ENCODE measurements around the gene TMEM62. TPM values are rescaled to one million over a fixed set of nuclear protein-coding genes. Genes with fewer than 3 reads are reported as not detected.

The TMEM62 gene
- polyA plus RNA-seq, 3 donors = 10.5 to 11.3 (median 10.8) TPM

GRCh38 chr15:43213466-43213865 lies 80.1 kb downstream of the TMEM62 start:
- Histone ChIP-seq H3K4me3 (replicated peaks in 1 of 3; ENCODE audit: low read depth in 2 of 3, low read length in 3 of 3) (no peak overlapping the region), H3K4me1 (ENCODE audit: control insufficient read depth in 1 of 2, insufficient read depth in 2 of 2, low read length in 2 of 2) (no peaks in the 10 kb centered on the region), H3K36me3 (replicated peaks in 1 of 2; ENCODE audit: control insufficient read depth in 1 of 2, insufficient read depth in 2 of 2, low read length in 2 of 2) (no peaks in the 10 kb centered on the region), H3K9ac (ENCODE audit: insufficient read depth, low read length, poor library complexity, severe bottlenecking) (no peak overlapping the region), H3K4me2 (replicated peaks; ENCODE audit: extremely low read depth, low read length, poor library complexity, severe bottlenecking) (no peak overlapping the region), H3K27ac (ENCODE audit: low read depth in 1 of 2, low read length in 2 of 2) (no peak overlapping the region), H3K79me2 (ENCODE audit: insufficient read depth, low read length) (no peaks in the 10 kb centered on the region), H3K27me3 (ENCODE audit: control insufficient read depth in 2 of 2, insufficient read depth in 2 of 2, low read length in 2 of 2) (no peaks in the 10 kb centered on the region), H3K9me3 (replicated peaks in 1 of 2; ENCODE audit: control insufficient read depth in 1 of 2, insufficient read depth in 1 of 2, low read length in 2 of 2) (no peaks in the 10 kb centered on the region), H2AFZ (ENCODE audit: insufficient read depth, low read depth, low read length, poor library complexity, severe bottlenecking) (no peak overlapping the region), H4K20me1 (ENCODE audit: insufficient read depth, low read length) (no peaks in the 10 kb centered on the region)
- H3K36me3 Mint-ChIP-seq = no peaks in the 10 kb centered on the region
- no peak for TF ChIP-seq CTCF (IDR thresholded peaks at IDR 0.05)
- H3K27ac Mint-ChIP-seq = no peak overlapping the region
- peaks cover 9 to 14% (median 11%) of the 10 kb centered on the region in 3 donors for H3K27me3 Mint-ChIP-seq (ENCODE audit: low read depth in 3 of 3)
- intact Hi-C loops (cut with micrococcal nuclease) = no loop called here
- WGBS (ENCODE audit: insufficient coverage) = 91% methylated on average over 5 of the region's 5 CpGs
- no peak overlapping the region for H3K4me3 Mint-ChIP-seq
- peaks cover 0 to 7% (median 4%) of the 10 kb centered on the region in 7 donors for H3K9me3 Mint-ChIP-seq
- H3K4me1 Mint-ChIP-seq = peaks cover 5% of the 10 kb centered on the region
- DNase-seq = no peak

DNA sequence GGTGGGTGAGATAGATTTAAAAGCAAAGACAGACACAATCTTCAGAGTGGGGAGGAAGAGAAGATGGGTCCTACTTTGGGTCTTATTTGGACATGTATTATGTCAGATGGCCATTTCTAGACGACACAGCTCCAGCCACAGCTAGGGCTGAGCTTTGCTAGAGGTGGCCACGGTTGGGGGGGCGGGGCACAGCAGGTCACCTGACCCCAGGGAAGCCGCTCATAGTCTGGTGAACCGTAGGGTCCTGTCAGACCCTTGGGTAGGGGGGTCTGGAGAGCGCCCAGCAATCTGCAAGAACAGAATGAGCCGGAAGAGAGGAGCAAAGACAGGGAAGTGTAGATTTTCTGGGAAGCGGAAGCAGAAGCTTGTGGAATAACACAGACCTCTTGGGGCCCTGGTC lies 80.8 kb downstream of the TMEM62 start:
- Mint-ChIP-seq H3K4me1 (no peaks in the 10 kb centered on the region), H3K36me3 (no peaks in the 10 kb centered on the region), H3K9me3 (peaks cover 0 to 7% (median 4%) of the 10 kb centered on the region in 7 donors), H3K4me3 (no peak overlapping the region), H3K27ac (no peak overlapping the region), H3K27me3 (ENCODE audit: low read depth in 3 of 3) (peaks cover 5 to 10% (median 9%) of the 10 kb centered on the region in 3 donors)
- H3K36me3 ChIP-seq (replicated peaks in 1 of 2; ENCODE audit: control insufficient read depth in 1 of 2, insufficient read depth in 2 of 2, low read length in 2 of 2) = no peaks in the 10 kb centered on the region
- no peak overlapping the region for H3K4me2 ChIP-seq (replicated peaks; ENCODE audit: extremely low read depth, low read length, poor library complexity, severe bottlenecking)
- intact Hi-C loops (cut with micrococcal nuclease) = no loop called here
- H3K79me2 ChIP-seq (ENCODE audit: insufficient read depth, low read length) = no peaks in the 10 kb centered on the region
- no peak overlapping the region for H3K9ac ChIP-seq (ENCODE audit: insufficient read depth, low read length, poor library complexity, severe bottlenecking)
- H3K4me1 ChIP-seq (ENCODE audit: control insufficient read depth in 1 of 2, insufficient read depth in 2 of 2, low read length in 2 of 2) = no peaks in the 10 kb centered on the region
- H3K27ac ChIP-seq (ENCODE audit: low read depth in 1 of 2, low read length in 2 of 2) = no peak overlapping the region
- WGBS (ENCODE audit: insufficient coverage) = 90% methylated on average over 7 of the region's 8 CpGs
- TF ChIP-seq CTCF (IDR thresholded peaks at IDR 0.05) = no peak
- H3K9me3 ChIP-seq (replicated peaks in 1 of 2; ENCODE audit: control insufficient read depth in 1 of 2, insufficient read depth in 1 of 2, low read length in 2 of 2) = no peaks in the 10 kb centered on the region
- H3K4me3 ChIP-seq (replicated peaks in 1 of 3; ENCODE audit: low read depth in 2 of 3, low read length in 3 of 3) = no peak overlapping the region
- H4K20me1 ChIP-seq (ENCODE audit: insufficient read depth, low read length) = no peaks in the 10 kb centered on the region
- H3K27me3 ChIP-seq (ENCODE audit: control insufficient read depth in 2 of 2, insufficient read depth in 2 of 2, low read length in 2 of 2) = no peaks in the 10 kb centered on the region
- DNase-seq = no peak
- H2AFZ ChIP-seq (ENCODE audit: insufficient read depth, low read depth, low read length, poor library complexity, severe bottlenecking) = no peak overlapping the region
